Measurements from ENCODE around the gene DECR2. TPM values are rescaled to one million over a fixed set of nuclear protein-coding genes. Genes with fewer than 3 reads are reported as not detected.

DECR2 gene
- total RNA-seq = 17.9 and 43.8 TPM in 2 replicates

GRCh38 chr16:401468-402348, at the start of gene DECR2:
TSS of gene DECR2 (plus strand) at chr16:401885. CDS start at chr16:401964, 79 bp downstream.

GRCh38 chr16:352547-353403, 48.9 kb upstream of the DECR2 start, which contains the start of gene AXIN1:
TSS of gene AXIN1 (minus strand) at chr16:352723. CDS start at chr16:347025, 5,698 bp downstream.

GRCh38 chr16:370443-370842, 31.2 kb upstream of the DECR2 start, which contains the start of gene MRPL28:
TSS of gene MRPL28 (minus strand) at chr16:370538. CDS start at chr16:370218, 320 bp downstream.

GRCh38 chr16:381789-382717, 19.6 kb upstream of the DECR2 start, which contains the start of gene PGAP6:
TSS of gene PGAP6 (minus strand) at chr16:381978. CDS start at chr16:381821, 157 bp downstream.

GRCh38 chr16:397135-397661, 4.5 kb upstream of the DECR2 start, which contains the start of gene NME4:
TSS of gene NME4 (plus strand) at chr16:397199. CDS start at chr16:397223, 24 bp downstream.

GRCh38 chr16:425082-425718, 23.5 kb downstream of the DECR2 start, which contains the start of gene RAB11FIP3:
TSS of gene RAB11FIP3 (plus strand) at chr16:425649. CDS start at chr16:426007, 358 bp downstream.

Other genes with a start within 250 kb of the DECR2 start
- gene HBZ, start 249.2 kb upstream of the DECR2 start, total RNA-seq = not detected in 2 replicates
- gene HBM, start 235.9 kb upstream of the DECR2 start, total RNA-seq = not detected in 2 replicates
- 0.44 and 0.83 TPM in 2 replicates for gene HBA2, start 229.0 kb upstream of the DECR2 start, total RNA-seq
- gene HBA1, start 225.2 kb upstream of the DECR2 start, total RNA-seq = not detected in 2 replicates
- gene HBQ1, start 221.4 kb upstream of the DECR2 start, total RNA-seq = not detected in 2 replicates
- 33.6 and 48.4 TPM in 2 replicates for gene LUC7L, start 172.4 kb upstream of the DECR2 start, total RNA-seq
- gene FAM234A, start 167.1 kb upstream of the DECR2 start, total RNA-seq = 66.8 and 71.5 TPM in 2 replicates
- 1.9 and 10.6 TPM in 2 replicates for gene RGS11, start 125.9 kb upstream of the DECR2 start, total RNA-seq
- gene ARHGDIG, start 121.3 kb upstream of the DECR2 start, total RNA-seq = 0.73 and 0.99 TPM in 2 replicates
- not detected in 2 replicates for gene PDIA2, start 118.7 kb upstream of the DECR2 start, total RNA-seq
- 15.4 and 29.3 TPM in 2 replicates for gene AXIN1, start 49.2 kb upstream of the DECR2 start, total RNA-seq
- gene MRPL28, start 31.3 kb upstream of the DECR2 start, total RNA-seq = 75.9 and 105 TPM in 2 replicates
- 50.9 and 88.8 TPM in 2 replicates for gene PGAP6, start 19.9 kb upstream of the DECR2 start, total RNA-seq
- 56.7 and 109 TPM in 2 replicates for gene NME4, start 4.7 kb upstream of the DECR2 start, total RNA-seq
- gene RAB11FIP3, start 23.8 kb downstream of the DECR2 start, total RNA-seq = 20.8 and 30.6 TPM in 2 replicates
- gene CAPN15, start 125.8 kb downstream of the DECR2 start, total RNA-seq = 33.5 and 52.9 TPM in 2 replicates
- gene PRR35, start 158.5 kb downstream of the DECR2 start, total RNA-seq = not detected in 2 replicates
- 3.1 and 4.7 TPM in 2 replicates for gene NHLRC4, start 165.1 kb downstream of the DECR2 start, total RNA-seq
- 32.3 and 38.7 TPM in 2 replicates for gene PIGQ, start 168.1 kb downstream of the DECR2 start, total RNA-seq
- gene RAB40C, start 188.2 kb downstream of the DECR2 start, total RNA-seq = 13.2 and 17.4 TPM in 2 replicates
- gene WFIKKN1, start 229.1 kb downstream of the DECR2 start, total RNA-seq = 0.29 and 0.50 TPM in 2 replicates
- 91.2 and 122 TPM in 2 replicates for gene METTL26, start 234.4 kb downstream of the DECR2 start, total RNA-seq
- gene MCRIP2, start 239.9 kb downstream of the DECR2 start, total RNA-seq = 11.8 and 20.3 TPM in 2 replicates
- gene WDR90, start 247.5 kb downstream of the DECR2 start, total RNA-seq = 9.4 and 16.3 TPM in 2 replicates

Data from smooth muscle cell of trachea (primary cell).